H1 (cell line): ENCODE data around the gene RBMS2. TPM values are rescaled to one million over a fixed set of nuclear protein-coding genes. Genes with fewer than 3 reads are reported as not detected.

Experiments
- CTCF ChIA-PET: fragments of 300-600 bp; sonication (Branson Sonifier 250); formaldehyde crosslinking; loops from one replicate; lab custom pipeline; 2021; ENCODE audit not compliant: partially characterized antibody; lab: Charles Lee
- POLR2A ChIA-PET: fragments of 300-600 bp; sonication (Branson Sonifier 250); formaldehyde crosslinking; loops from one replicate; lab custom pipeline; 2021; ENCODE audit warnings: inconsistent platforms; ENCODE audit not compliant: partially characterized antibody; lab: Charles Lee
- DNase-seq, 2 experiments: peaks; one replicate each; pipeline versions ENCODE4 v3.0.0 to v3.0.0-alpha.2; 2010 to 2022; ENCODE audit warnings: low spot score in 2 of 2, low read depth in 1 of 2, mixed read lengths in 1 of 2
- FAIRE-seq: peaks from 2 replicates; lab custom pipeline; 2011; peaks lifted over from hg19 to GRCh38; lab: Jason Lieb, UNC
- H2AFZ ChIP-seq: 2 replicates; pipeline ENCODE4 v1.8.1; 2012; ENCODE audit warnings: low read length, inconsistent platforms
- H2AK5ac ChIP-seq: 2 replicates; pipeline ENCODE4 v1.6.1; 2013; ENCODE audit warnings: low read depth, low read length
- H2BK120ac ChIP-seq: replicated peaks from 2 replicates; pipeline ENCODE3; 2013; ENCODE audit warnings: low read depth, low read length, inconsistent platforms
- H2BK12ac ChIP-seq: 2 replicates; pipeline ENCODE4 v1.6.1; 2013; ENCODE audit warnings: low read depth, low read length
- H2BK15ac ChIP-seq: 2 replicates; pipeline ENCODE4 v1.6.1; 2013; ENCODE audit warnings: low read length
- H2BK20ac ChIP-seq: 2 replicates; pipeline ENCODE4 v1.6.1; 2013; ENCODE audit warnings: low read length
- H2BK5ac ChIP-seq: 2 replicates; pipeline ENCODE4 v1.6.1; 2013; ENCODE audit warnings: low read depth, low read length
- H3K14ac ChIP-seq: 2 replicates; pipeline ENCODE4 v1.6.1; 2013; ENCODE audit warnings: inconsistent platforms; ENCODE audit not compliant: insufficient read length
- H3K18ac ChIP-seq: 2 replicates; pipeline ENCODE4 v1.6.1; 2013; ENCODE audit warnings: low read length; ENCODE audit errors: extremely low read depth
- H3K23ac ChIP-seq: 2 replicates; pipeline ENCODE4 v1.6.1; 2013; ENCODE audit warnings: inconsistent platforms; ENCODE audit not compliant: insufficient read length
- H3K23me2 ChIP-seq: 2 replicates; pipeline ENCODE4 v1.6.1; 2013; ENCODE audit warnings: low read depth, low read length
- H3K27ac ChIP-seq: 2 replicates; pipeline ENCODE4 v1.6.1; 2011; ENCODE audit warnings: low read depth, low read length, inconsistent platforms
- H3K27me3 ChIP-seq, 4 experiments: replicated peaks in 1 of 4; 1 replicate in 1 of 4; 2 replicates in 3 of 4; pipeline versions ENCODE4 v1.6.1 to v1.8.1; 2011 to 2013; ENCODE audit warnings: low read length in 3 of 4, mild to moderate bottlenecking in 3 of 4, inconsistent platforms in 2 of 4, mixed read lengths in 2 of 4, moderate library complexity in 1 of 4; ENCODE audit not compliant: control insufficient read depth in 3 of 4, insufficient read depth in 3 of 4; ENCODE audit errors: extremely low read depth in 1 of 4
- H3K36me3 ChIP-seq, 4 experiments: 2 replicates each; pipeline versions ENCODE4 v1.6.1 to v1.8.1; 2011 to 2013; ENCODE audit warnings: mild to moderate bottlenecking in 4 of 4, low read length in 3 of 4, moderate library complexity in 2 of 4, control low read depth in 1 of 4, inconsistent platforms in 1 of 4; ENCODE audit not compliant: insufficient read depth in 4 of 4, control insufficient read depth in 2 of 4
- H3K4ac ChIP-seq: replicated peaks from 2 replicates; pipeline ENCODE3; 2013; ENCODE audit warnings: low read length, low read depth, mixed read lengths, inconsistent platforms; ENCODE audit not compliant: insufficient read length
- H3K4me1 ChIP-seq, 4 experiments: replicated peaks in 1 of 4; 1 replicate in 1 of 4; 2 replicates in 3 of 4; pipeline versions ENCODE4 v1.6.1 to v1.8.1; 2011 to 2013; ENCODE audit warnings: low read length in 3 of 4, inconsistent platforms in 2 of 4, mixed read lengths in 1 of 4; ENCODE audit not compliant: insufficient read depth in 4 of 4, control insufficient read depth in 3 of 4
- H3K4me2 ChIP-seq, 2 experiments: 2 replicates each; pipeline versions ENCODE4 v1.6.1 to v1.8.1; 2011 to 2013; ENCODE audit warnings: low read depth in 2 of 2, low read length in 2 of 2, control low read depth in 1 of 2, inconsistent platforms in 1 of 2, mild to moderate bottlenecking in 1 of 2; ENCODE audit not compliant: insufficient read depth in 1 of 2
- H3K4me3 ChIP-seq, 4 experiments: fragments of 200-600, 300-600 bp in 1 of 4; sonication (generic), shearing (Covaris generic), sonication (Bioruptor Twin) in 1 of 4; 2 replicates each; pipeline versions ENCODE4 v1.5.1 to v1.8.1; 2011 to 2016; ENCODE audit warnings: low read length in 4 of 4, low read depth in 3 of 4, control low read depth in 2 of 4, inconsistent platforms in 2 of 4, mild to moderate bottlenecking in 2 of 4, mixed read lengths in 1 of 4, moderate library complexity in 1 of 4; ENCODE audit not compliant: insufficient read depth in 2 of 4; ENCODE audit errors: extremely low read depth in 1 of 4
- H3K56ac ChIP-seq: replicated peaks from 2 replicates; pipeline ENCODE3; 2013; ENCODE audit warnings: low read depth, mild to moderate bottlenecking, mixed read lengths, low read length, inconsistent platforms; ENCODE audit not compliant: insufficient read length
- H3K79me1 ChIP-seq: 2 replicates; pipeline ENCODE4 v1.6.1; 2013; ENCODE audit warnings: low read depth, low read length, control low read depth
- H3K79me2 ChIP-seq, 2 experiments: 2 replicates each; pipeline versions ENCODE4 v1.6.1 to v1.8.1; 2012 to 2013; ENCODE audit warnings: low read length in 2 of 2, mild to moderate bottlenecking in 2 of 2, inconsistent platforms in 1 of 2; ENCODE audit not compliant: insufficient read depth in 2 of 2, control insufficient read depth in 1 of 2
- H3K9ac ChIP-seq, 4 experiments: replicated peaks in 1 of 4; 1 replicate in 1 of 4; 2 replicates in 3 of 4; pipeline versions ENCODE4 v1.6.1 to v1.8.1; 2011 to 2013; ENCODE audit warnings: low read depth in 3 of 4, low read length in 3 of 4, control low read depth in 2 of 4, mild to moderate bottlenecking in 2 of 4, moderate library complexity in 2 of 4, inconsistent platforms in 1 of 4; ENCODE audit errors: extremely low read depth in 1 of 4
- H3K9me3 ChIP-seq, 2 experiments: 2 replicates each; pipeline versions ENCODE4 v1.6.1 to v1.8.1; 2012 to 2013; ENCODE audit warnings: mild to moderate bottlenecking in 2 of 2, moderate library complexity in 2 of 2, control low read depth in 1 of 2, inconsistent platforms in 1 of 2, low read depth in 1 of 2, low read length in 1 of 2, mixed read lengths in 1 of 2; ENCODE audit not compliant: insufficient read depth in 2 of 2
- H4K20me1 ChIP-seq, 2 experiments: replicated peaks in 1 of 2; 2 replicates each; pipeline versions ENCODE3 to v1.8.1; 2011 to 2013; ENCODE audit warnings: inconsistent platforms in 2 of 2, low read length in 2 of 2, mild to moderate bottlenecking in 1 of 2; ENCODE audit not compliant: insufficient read depth in 2 of 2, control insufficient read depth in 1 of 2
- H4K5ac ChIP-seq: 2 replicates; pipeline ENCODE4 v1.6.1; 2013; ENCODE audit warnings: low read length, low read depth, mixed read lengths, inconsistent platforms; ENCODE audit not compliant: insufficient read length
- H4K8ac ChIP-seq: 2 replicates; pipeline ENCODE4 v1.8.0; 2013; ENCODE audit warnings: mild to moderate bottlenecking, moderate library complexity, low read length, inconsistent platforms; ENCODE audit not compliant: insufficient read depth; ENCODE audit errors: extremely low read depth
- H4K91ac ChIP-seq: replicated peaks from 2 replicates; pipeline ENCODE3; 2013; ENCODE audit warnings: low read length, mixed read lengths, inconsistent platforms; ENCODE audit not compliant: insufficient read length
- BACH1 ChIP-seq: IDR thresholded peaks from 2 replicates; pipeline ENCODE4 v1.6.1; 2012; ENCODE audit warnings: low read length, improper control_type of control experiment
- BCL11A ChIP-seq, 2 experiments: IDR thresholded peaks; one replicate each; pipeline ENCODE4 v1.6.1; 2011; ENCODE audit warnings: low read depth in 2 of 2, low read length in 2 of 2, mild to moderate bottlenecking in 2 of 2
- CHD2 ChIP-seq: IDR thresholded peaks from 2 replicates; pipeline ENCODE4 v1.6.1; 2012; ENCODE audit warnings: low read length, improper control_type of control experiment
- HDAC6 ChIP-seq: IDR thresholded peaks from one replicate; pipeline ENCODE4 v1.7.1; 2012; ENCODE audit warnings: low read depth, mild to moderate bottlenecking, inconsistent platforms, low read length, moderate library complexity
- MAFK ChIP-seq: IDR thresholded peaks from 2 replicates; pipeline ENCODE4 v1.6.1; 2012; ENCODE audit warnings: low read depth, mild to moderate bottlenecking, improper control_type of control experiment, low read length
- SP4 ChIP-seq: IDR thresholded peaks from 2 replicates; pipeline ENCODE4 v1.6.1; 2012; ENCODE audit warnings: low read length, inconsistent platforms
- TAF7 ChIP-seq: optimal IDR thresholded peaks from 2 replicates; pipeline ENCODE3; 2011; ENCODE audit warnings: low read depth, mild to moderate bottlenecking, inconsistent platforms, low read length, moderate library complexity, borderline replicate concordance
- TCF12 ChIP-seq: IDR thresholded peaks from 2 replicates; pipeline ENCODE4 v1.6.1; 2011; ENCODE audit warnings: low read depth, mild to moderate bottlenecking, low read length
- polyA plus RNA-seq, 7 experiments: library from polyadenylated mRNA; depleted of rRNA in 3 of 7; stranded (reverse) in 5 of 7; unstranded in 2 of 7; fragments of >200 nt in 5 of 7; fragments of 200-250 nt in 2 of 7; gene quantifications; 1 replicate in 5 of 7; 2 replicates in 1 of 7; 4 replicates in 1 of 7; pipeline versions ENCODE4 v1.2.1 to v1.2.3, GENCODE V29; 2011 to 2013; ENCODE audit warnings: missing spikeins in 2 of 7, mixed read lengths in 2 of 7
- total RNA-seq: library from RNA; stranded (reverse); fragmentation: NEBNext Ultra II Directional; extraction: Animal tissue kit (Norgen Biotek cat#: 25700); gene quantifications from 2 replicates; pipeline ENCODE4 v1.2.1, GENCODE V29; 2021

The RBMS2 gene
- total and polyA plus RNA-seq, 2 of the 8 experiments (the other 6 are each of a cell fraction or from before 2014, with no cell fraction given) = 9.6 to 31.3 TPM

DNA sequence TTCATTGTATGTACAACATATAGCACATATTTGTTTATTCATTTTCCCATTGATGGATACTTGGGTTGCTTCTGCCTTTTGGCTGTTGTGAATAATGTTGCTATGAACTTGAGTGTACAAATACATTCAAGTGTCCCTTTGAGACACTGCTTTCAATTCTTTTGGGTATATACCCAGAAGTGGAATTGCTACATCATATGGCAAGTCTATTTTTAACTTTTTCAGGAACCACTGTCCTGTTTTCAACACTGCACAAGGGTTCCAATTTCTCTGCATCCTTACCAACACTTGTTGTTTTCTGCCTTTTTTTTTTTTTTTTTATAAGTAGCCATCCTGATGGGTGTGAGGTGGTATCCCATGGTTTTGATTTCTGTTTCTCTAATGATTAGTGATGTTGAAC, 15.9 kb downstream of the RBMS2 start:
- no peak overlapping the region for H3K56ac ChIP-seq
- H3K14ac ChIP-seq = no peak overlapping the region
- no peaks in the 10 kb centered on the region for H3K4me1 ChIP-seq
- no peak overlapping the region for H3K23ac ChIP-seq
- no peak overlapping the region for H4K91ac ChIP-seq
- no peaks in the 10 kb centered on the region for H3K9me3 ChIP-seq
- H3K79me2 ChIP-seq = no peaks in the 10 kb centered on the region
- H4K20me1 ChIP-seq = no peaks in the 10 kb centered on the region
- no peak overlapping the region for H3K4me3 ChIP-seq
- H3K23me2 ChIP-seq = no peaks in the 10 kb centered on the region
- H4K8ac ChIP-seq = no peak overlapping the region
- H3K4me2 ChIP-seq = no peak overlapping the region
- no peak for TF ChIP-seq HDAC6
- no peak for TF ChIP-seq TCF12
- no peak for TF ChIP-seq BCL11A (IDR thresholded peaks at IDR 0.05; ENCODE audit: low read depth in 2 of 2, low read length in 2 of 2)
- no peak for TF ChIP-seq CHD2
- no peak for TF ChIP-seq MAFK
- TF ChIP-seq SP4 = no peak
- TF ChIP-seq TAF7 = no peak
- TF ChIP-seq BACH1 = no peak
- no peak overlapping the region for H2AK5ac ChIP-seq
- no peak overlapping the region for H4K5ac ChIP-seq
- no peak overlapping the region for H2AFZ ChIP-seq
- H3K79me1 ChIP-seq = no peaks in the 10 kb centered on the region; the same call in 1 of the 2 replicates
- no peak overlapping the region for H2BK15ac ChIP-seq
- H2BK5ac ChIP-seq = no peak overlapping the region
- FAIRE-seq (no peak), DNase-seq (no peak)
- H3K18ac ChIP-seq = no peak overlapping the region
- POLR2A ChIA-PET = no interaction called here
- no peak overlapping the region for H3K4ac ChIP-seq
- no peak overlapping the region for H3K9ac ChIP-seq
- no peaks in the 10 kb centered on the region for H3K36me3 ChIP-seq
- H2BK12ac ChIP-seq = no peak overlapping the region
- H3K27ac ChIP-seq = no peak overlapping the region
- no peak overlapping the region for H2BK120ac ChIP-seq
- no peaks in the 10 kb centered on the region for H3K27me3 ChIP-seq
- H2BK20ac ChIP-seq = no peak overlapping the region
- CTCF ChIA-PET = interaction anchor here (1.0 to 1.3 kb wide), 2 partner anchors 23 to 36 kb away, joined by 3 read pairs; no protein-coding TSS in a partner anchor
